Measurements from ENCODE around the gene SFXN1. TPM values are rescaled to one million over a fixed set of nuclear protein-coding genes. Genes with fewer than 3 reads are reported as not detected.

The SFXN1 gene
- total RNA-seq, 1 donor from 2014 or later, result 89.4 TPM

DNA sequence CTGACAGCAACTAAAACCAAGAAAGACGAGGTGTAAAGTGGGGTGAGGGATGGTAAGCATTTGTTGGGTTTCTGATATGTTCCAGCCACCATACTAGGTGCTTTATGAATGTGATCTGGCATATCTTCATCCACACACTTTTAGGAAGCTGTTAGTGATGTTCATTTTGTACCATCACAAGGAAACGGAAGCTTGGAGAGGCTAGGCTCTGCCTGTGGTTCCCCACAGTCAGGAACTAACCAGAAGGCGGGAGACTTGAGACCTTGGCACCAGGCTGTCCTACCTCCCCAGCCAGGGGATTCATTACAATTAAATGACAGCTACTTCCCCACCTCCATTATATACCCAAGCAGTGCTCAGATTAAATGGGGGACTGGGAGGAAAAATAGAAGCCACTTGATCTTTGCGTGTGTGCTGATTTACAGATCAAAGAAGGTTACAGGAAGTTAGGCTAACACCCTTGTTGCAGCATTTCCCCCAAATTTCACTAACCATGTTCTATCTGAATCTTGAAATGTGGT, 43.0 kb downstream of the SFXN1 start:
- H3K4me2 ChIP-seq (ENCODE audit: low read length), result no peak overlapping the region
- no peak for DNase-seq (ENCODE audit: low read depth)
- TF ChIP-seq, protein P1, sequence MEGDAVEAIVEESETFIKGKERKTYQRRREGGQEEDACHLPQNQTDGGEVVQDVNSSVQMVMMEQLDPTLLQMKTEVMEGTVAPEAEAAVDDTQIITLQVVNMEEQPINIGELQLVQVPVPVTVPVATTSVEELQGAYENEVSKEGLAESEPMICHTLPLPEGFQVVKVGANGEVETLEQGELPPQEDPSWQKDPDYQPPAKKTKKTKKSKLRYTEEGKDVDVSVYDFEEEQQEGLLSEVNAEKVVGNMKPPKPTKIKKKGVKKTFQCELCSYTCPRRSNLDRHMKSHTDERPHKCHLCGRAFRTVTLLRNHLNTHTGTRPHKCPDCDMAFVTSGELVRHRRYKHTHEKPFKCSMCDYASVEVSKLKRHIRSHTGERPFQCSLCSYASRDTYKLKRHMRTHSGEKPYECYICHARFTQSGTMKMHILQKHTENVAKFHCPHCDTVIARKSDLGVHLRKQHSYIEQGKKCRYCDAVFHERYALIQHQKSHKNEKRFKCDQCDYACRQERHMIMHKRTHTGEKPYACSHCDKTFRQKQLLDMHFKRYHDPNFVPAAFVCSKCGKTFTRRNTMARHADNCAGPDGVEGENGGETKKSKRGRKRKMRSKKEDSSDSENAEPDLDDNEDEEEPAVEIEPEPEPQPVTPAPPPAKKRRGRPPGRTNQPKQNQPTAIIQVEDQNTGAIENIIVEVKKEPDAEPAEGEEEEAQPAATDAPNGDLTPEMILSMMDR (IDR thresholded peaks at IDR 0.05; ENCODE audit: insufficient read depth, low read depth, low read length), result no peak
- TF ChIP-seq EZH2 (IDR thresholded peaks at IDR 0.05; ENCODE audit: insufficient read depth, low read length), result no peak
- Mint-ChIP-seq H3K4me3 (ENCODE audit: unreplicated experiment) (no peak overlapping the region), H3K4me1 (ENCODE audit: low read depth, unreplicated experiment) (peaks cover 24% of the 10 kb centered on the region), H3K9me3 (ENCODE audit: unreplicated experiment) (no peaks in the 10 kb centered on the region), H3K36me3 (ENCODE audit: low read depth, unreplicated experiment) (peaks cover 30% of the 10 kb centered on the region), H3K27me3 (ENCODE audit: low read depth, unreplicated experiment) (no peaks in the 10 kb centered on the region), H3K27ac (ENCODE audit: unreplicated experiment) (no peak overlapping the region)
- no peaks in the 10 kb centered on the region for H3K9me3 ChIP-seq (ENCODE audit: insufficient read depth, low read depth, low read length)
- no peak overlapping the region for H3K27ac ChIP-seq (ENCODE audit: low read depth, low read length)
- no peak overlapping the region for H3K9ac ChIP-seq (ENCODE audit: low read length)
- peaks cover 18% of the 10 kb centered on the region for H3K4me1 ChIP-seq (ENCODE audit: insufficient read depth, low read length)
- H3K79me2 ChIP-seq (ENCODE audit: insufficient read depth, low read length), result no peaks in the 10 kb centered on the region
- no peak for FAIRE-seq
- H3K27me3 ChIP-seq (ENCODE audit: insufficient read depth, low read length), result no peaks in the 10 kb centered on the region
- peaks cover 41% of the 10 kb centered on the region for H3K36me3 ChIP-seq (ENCODE audit: insufficient read depth, low read length)
- H2AFZ ChIP-seq (ENCODE audit: low read depth, low read length), result no peak overlapping the region
- no peak overlapping the region for H3K4me3 ChIP-seq (ENCODE audit: insufficient read depth, low read depth, low read length)
- no peaks in the 10 kb centered on the region for H4K20me1 ChIP-seq (ENCODE audit: insufficient read depth, low read length)

DNA sequence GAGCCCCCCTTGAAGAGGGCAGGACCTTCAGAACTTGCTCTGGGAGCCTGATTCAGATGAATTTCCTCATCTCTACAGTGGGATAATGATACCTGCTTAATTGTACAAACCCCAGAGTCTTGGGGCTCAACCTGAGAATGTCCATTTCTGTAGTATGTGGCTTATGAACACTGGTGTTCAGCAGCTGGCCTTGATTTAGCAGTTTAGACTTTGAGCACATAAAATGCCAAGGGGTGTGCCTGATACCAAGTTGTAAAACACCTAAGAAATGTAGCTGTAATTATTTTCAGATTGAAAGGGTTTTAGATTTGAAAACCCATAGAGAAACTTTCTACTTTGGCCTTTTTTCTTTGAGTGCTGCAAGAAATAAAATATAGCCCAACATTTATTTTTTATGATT, 44.9 kb downstream of the SFXN1 start:
- H3K9ac ChIP-seq (ENCODE audit: low read length), result no peak overlapping the region
- FAIRE-seq (no peak), DNase-seq (ENCODE audit: low read depth) (no peak)
- Mint-ChIP-seq H3K4me3 (ENCODE audit: unreplicated experiment) (no peak overlapping the region), H3K9me3 (ENCODE audit: unreplicated experiment) (no peaks in the 10 kb centered on the region), H3K27me3 (ENCODE audit: low read depth, unreplicated experiment) (no peaks in the 10 kb centered on the region), H3K4me1 (ENCODE audit: low read depth, unreplicated experiment) (peaks cover 8% of the 10 kb centered on the region), H3K27ac (ENCODE audit: unreplicated experiment) (no peak overlapping the region), H3K36me3 (ENCODE audit: low read depth, unreplicated experiment) (peaks cover 30% of the 10 kb centered on the region)
- no peak for TF ChIP-seq EZH2 (IDR thresholded peaks at IDR 0.05; ENCODE audit: insufficient read depth, low read length)
- TF ChIP-seq, protein P1 (IDR thresholded peaks at IDR 0.05; ENCODE audit: insufficient read depth, low read depth, low read length), result no peak
- H3K27me3 ChIP-seq (ENCODE audit: insufficient read depth, low read length), result no peaks in the 10 kb centered on the region
- H4K20me1 ChIP-seq (ENCODE audit: insufficient read depth, low read length), result no peaks in the 10 kb centered on the region
- H3K4me1 ChIP-seq (ENCODE audit: insufficient read depth, low read length), result peaks cover 4% of the 10 kb centered on the region
- no peak overlapping the region for H3K4me3 ChIP-seq (ENCODE audit: insufficient read depth, low read depth, low read length)
- H3K36me3 ChIP-seq (ENCODE audit: insufficient read depth, low read length), result peaks cover 49% of the 10 kb centered on the region
- H2AFZ ChIP-seq (ENCODE audit: low read depth, low read length), result no peak overlapping the region
- no peak overlapping the region for H3K4me2 ChIP-seq (ENCODE audit: low read length)
- H3K9me3 ChIP-seq (ENCODE audit: insufficient read depth, low read depth, low read length), result no peaks in the 10 kb centered on the region
- no peak overlapping the region for H3K27ac ChIP-seq (ENCODE audit: low read depth, low read length)
- no peaks in the 10 kb centered on the region for H3K79me2 ChIP-seq (ENCODE audit: insufficient read depth, low read length)

DNA sequence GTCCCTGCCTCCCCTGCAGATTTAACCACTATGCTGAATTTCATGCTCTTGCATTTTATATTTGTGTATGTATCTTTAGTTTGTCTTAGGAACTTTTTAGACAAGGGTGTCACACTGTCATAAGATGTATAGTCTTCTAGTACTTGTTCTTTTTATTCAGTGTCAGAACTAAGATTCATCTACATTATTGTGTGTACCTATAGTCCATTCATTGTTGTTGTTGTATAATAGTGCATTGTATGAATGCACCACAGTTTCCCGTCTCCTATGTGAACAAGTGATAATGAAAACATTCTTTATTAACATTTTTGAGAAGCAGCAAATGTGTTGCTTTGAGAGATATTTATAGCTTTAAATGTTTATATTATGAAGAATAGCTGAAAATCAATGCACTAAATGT, 45.9 kb downstream of the SFXN1 start:
- Mint-ChIP-seq H3K27me3 (ENCODE audit: low read depth, unreplicated experiment) (no peaks in the 10 kb centered on the region), H3K4me3 (ENCODE audit: unreplicated experiment) (no peak overlapping the region), H3K27ac (ENCODE audit: unreplicated experiment) (no peak overlapping the region), H3K9me3 (ENCODE audit: unreplicated experiment) (no peaks in the 10 kb centered on the region), H3K36me3 (ENCODE audit: low read depth, unreplicated experiment) (peaks cover 21% of the 10 kb centered on the region), H3K4me1 (ENCODE audit: low read depth, unreplicated experiment) (peaks cover 3% of the 10 kb centered on the region)
- H3K27ac ChIP-seq (ENCODE audit: low read depth, low read length), result no peak overlapping the region
- H3K4me3 ChIP-seq (ENCODE audit: insufficient read depth, low read depth, low read length), result no peak overlapping the region
- H3K4me1 ChIP-seq (ENCODE audit: insufficient read depth, low read length), result no peaks in the 10 kb centered on the region
- H3K9ac ChIP-seq (ENCODE audit: low read length), result no peak overlapping the region
- H2AFZ ChIP-seq (ENCODE audit: low read depth, low read length), result no peak overlapping the region
- no peaks in the 10 kb centered on the region for H3K9me3 ChIP-seq (ENCODE audit: insufficient read depth, low read depth, low read length)
- H3K4me2 ChIP-seq (ENCODE audit: low read length), result no peak overlapping the region
- no peaks in the 10 kb centered on the region for H3K27me3 ChIP-seq (ENCODE audit: insufficient read depth, low read length)
- DNase-seq (ENCODE audit: low read depth) (no peak), FAIRE-seq (no peak)
- no peaks in the 10 kb centered on the region for H4K20me1 ChIP-seq (ENCODE audit: insufficient read depth, low read length)
- no peak for TF ChIP-seq EZH2 (IDR thresholded peaks at IDR 0.05; ENCODE audit: insufficient read depth, low read length)
- TF ChIP-seq, protein P1 (IDR thresholded peaks at IDR 0.05; ENCODE audit: insufficient read depth, low read depth, low read length), result no peak
- H3K36me3 ChIP-seq (ENCODE audit: insufficient read depth, low read length), result peaks cover 47% of the 10 kb centered on the region
- H3K79me2 ChIP-seq (ENCODE audit: insufficient read depth, low read length), result no peaks in the 10 kb centered on the region
